Left ventricle myocardium inferior (tissue), 1 donor: ENCODE results near the gene AVPR1A. TPM values are rescaled to one million over a fixed set of nuclear protein-coding genes. Genes with fewer than 3 reads are reported as not detected.

Source experiments
- DNase-seq: peaks from one replicate; pipeline ENCODE4 v3.0.0-alpha.2; 2020
- H3K27ac ChIP-seq: fragments of 200-600 bp; replicated peaks from 2 replicates; pipeline ENCODE4 v1.8.0; 2021
- H3K27me3 ChIP-seq: fragments of 200-600 bp; 2 replicates; pipeline ENCODE4 v1.8.0; 2021; ENCODE audit warnings: low read depth
- H3K36me3 ChIP-seq: fragments of 200-600 bp; 2 replicates; pipeline ENCODE4 v1.8.0; 2021
- H3K4me1 ChIP-seq: fragments of 200-600 bp; 2 replicates; pipeline ENCODE4 v1.8.0; 2021
- H3K4me3 ChIP-seq: fragments of 200-600 bp; 2 replicates; pipeline ENCODE4 v1.8.0; 2021; ENCODE audit warnings: mild to moderate bottlenecking, moderate library complexity
- H3K9me3 ChIP-seq: fragments of 200-600 bp; replicated peaks from 2 replicates; pipeline ENCODE4 v1.8.0; 2021
- intact Hi-C: fragments of 100-400 bp; cut with micrococcal nuclease; formaldehyde crosslinking; loops from one replicate; pipeline ENCODE4 v1.11.0; 2022
- total RNA-seq: library from RNA; stranded (reverse); fragmentation: NEBNext Ultra II Directional; extraction: Animal tissue kit (Norgen Biotek cat#: 25700); gene quantifications from one replicate; pipeline ENCODE4 v1.2.1, GENCODE V29; 2021
- TF ChIP-seq, protein P1 (sequence below): fragments of 200-600 bp; IDR thresholded peaks from 2 replicates; pipeline ENCODE4 v1.8.0; 2021; ENCODE audit warnings: antibody characterized with exemption, mild to moderate bottlenecking, borderline replicate concordance
- donor health status: DM: no; HTN: yes; CAD: no; lungs with severe emphysema.

Gene AVPR1A
- total RNA-seq, 1 donor from 2014 or later = 1.3 TPM

- Histone ChIP-seq H3K4me3 (no peak overlapping the region), H3K4me1 (no peaks in the 10 kb centered on the region), H3K27me3 (no peaks in the 10 kb centered on the region), H3K27ac (no peak overlapping the region), H3K9me3 (no peaks in the 10 kb centered on the region), H3K36me3 (no peaks in the 10 kb centered on the region)
- intact Hi-C loops = no loop called here
- TF ChIP-seq, protein P1, sequence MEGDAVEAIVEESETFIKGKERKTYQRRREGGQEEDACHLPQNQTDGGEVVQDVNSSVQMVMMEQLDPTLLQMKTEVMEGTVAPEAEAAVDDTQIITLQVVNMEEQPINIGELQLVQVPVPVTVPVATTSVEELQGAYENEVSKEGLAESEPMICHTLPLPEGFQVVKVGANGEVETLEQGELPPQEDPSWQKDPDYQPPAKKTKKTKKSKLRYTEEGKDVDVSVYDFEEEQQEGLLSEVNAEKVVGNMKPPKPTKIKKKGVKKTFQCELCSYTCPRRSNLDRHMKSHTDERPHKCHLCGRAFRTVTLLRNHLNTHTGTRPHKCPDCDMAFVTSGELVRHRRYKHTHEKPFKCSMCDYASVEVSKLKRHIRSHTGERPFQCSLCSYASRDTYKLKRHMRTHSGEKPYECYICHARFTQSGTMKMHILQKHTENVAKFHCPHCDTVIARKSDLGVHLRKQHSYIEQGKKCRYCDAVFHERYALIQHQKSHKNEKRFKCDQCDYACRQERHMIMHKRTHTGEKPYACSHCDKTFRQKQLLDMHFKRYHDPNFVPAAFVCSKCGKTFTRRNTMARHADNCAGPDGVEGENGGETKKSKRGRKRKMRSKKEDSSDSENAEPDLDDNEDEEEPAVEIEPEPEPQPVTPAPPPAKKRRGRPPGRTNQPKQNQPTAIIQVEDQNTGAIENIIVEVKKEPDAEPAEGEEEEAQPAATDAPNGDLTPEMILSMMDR = no peak
- DNase-seq = no peak
Observed at GRCh38 chr12:63163541-63163940, 12.5 kb upstream of the AVPR1A start.

- TF ChIP-seq, protein P1 = no peak
- Histone ChIP-seq H3K27ac (no peak overlapping the region), H3K36me3 (no peaks in the 10 kb centered on the region), H3K4me1 (peaks cover 24% of the 10 kb centered on the region), H3K9me3 (no peaks in the 10 kb centered on the region), H3K27me3 (peaks cover 50% of the 10 kb centered on the region), H3K4me3 (no peak overlapping the region)
- intact Hi-C loops = no loop called here
- DNase-seq = no peak
Observed at GRCh38 chr12:63155375-63155774, 4.4 kb upstream of the AVPR1A start.

DNA sequence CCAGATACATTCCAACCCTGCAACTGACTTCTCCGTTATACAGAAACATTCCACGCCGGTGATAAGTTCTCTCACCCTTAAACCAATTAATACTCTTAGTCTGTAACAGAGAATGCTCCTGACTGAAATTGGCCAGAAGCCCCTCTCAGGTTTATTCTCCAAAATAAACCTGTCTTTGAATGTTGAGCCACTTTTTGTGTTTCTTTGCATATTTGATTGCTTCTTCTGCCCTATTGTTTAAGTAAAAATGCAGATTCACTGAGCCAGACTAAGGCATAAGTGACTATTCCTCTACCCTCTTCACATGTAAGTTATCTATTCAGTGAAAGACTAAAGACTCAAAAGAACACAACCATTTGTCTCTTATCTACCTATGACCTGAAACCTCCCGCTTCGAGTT lies 3.6 kb upstream of the AVPR1A start:
- TF ChIP-seq, protein P1 = no peak
- H3K4me1 ChIP-seq = peaks cover 31% of the 10 kb centered on the region
- H3K9me3 ChIP-seq = no peaks in the 10 kb centered on the region
- H3K4me3 ChIP-seq = no peak overlapping the region
- H3K27ac ChIP-seq = no peak overlapping the region
- intact Hi-C loops = no loop called here
- no peaks in the 10 kb centered on the region for H3K36me3 ChIP-seq
- H3K27me3 ChIP-seq = peaks cover 59% of the 10 kb centered on the region
- no peak for DNase-seq

DNA sequence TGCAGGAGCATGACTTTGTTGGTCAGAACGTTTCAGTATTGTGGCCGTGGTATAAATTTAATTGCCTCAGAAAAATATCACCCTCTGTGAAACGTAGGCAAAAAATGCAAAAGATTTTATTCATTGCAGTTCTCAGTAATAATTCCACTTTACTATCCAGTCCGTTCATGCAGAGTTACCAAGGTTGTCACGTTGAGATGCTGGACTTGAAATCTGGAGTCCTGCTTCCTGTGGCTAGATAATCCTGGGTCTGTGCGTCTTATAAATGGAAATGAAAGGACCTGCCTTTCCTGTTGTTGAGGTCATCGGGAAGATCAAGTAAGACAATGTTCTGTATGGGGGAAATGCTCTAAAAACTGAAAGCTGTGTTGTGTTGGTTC lies 1.3 kb upstream of the AVPR1A start:
- peaks cover 31% of the 10 kb centered on the region for H3K4me1 ChIP-seq
- DNase-seq = no peak
- H3K27ac ChIP-seq = peak overlapping the region; percentile 62
- intact Hi-C loops = no loop called here
- H3K4me3 ChIP-seq = peak overlapping the region; percentile 66
- no peaks in the 10 kb centered on the region for H3K36me3 ChIP-seq
- TF ChIP-seq, protein P1 = peak; percentile 4
- H3K27me3 ChIP-seq = peaks cover 76% of the 10 kb centered on the region
- no peaks in the 10 kb centered on the region for H3K9me3 ChIP-seq

GRCh38 chr12:63151623-63152320 lies 771 bp upstream of the AVPR1A start:
- H3K4me3 ChIP-seq = peak overlapping the region; percentile 66
- DNase-seq = peak; percentile 20
- H3K27ac ChIP-seq = peak overlapping the region; percentile 62
- peaks cover 31% of the 10 kb centered on the region for H3K4me1 ChIP-seq
- H3K9me3 ChIP-seq = no peaks in the 10 kb centered on the region
- intact Hi-C loops = no loop called here
- TF ChIP-seq, protein P1 = peak; percentile 85
- H3K27me3 ChIP-seq = peaks cover 80% of the 10 kb centered on the region
- no peaks in the 10 kb centered on the region for H3K36me3 ChIP-seq
